Measurements from ENCODE around the gene TANK. TPM values are rescaled to one million over a fixed set of nuclear protein-coding genes. Genes with fewer than 3 reads are reported as not detected.

TANK gene
- total RNA-seq, 1 donor from 2014 or later, result 30.2 TPM

GRCh38 chr2:161207941-161208340 is 47.7 kb downstream of the TANK start:
- H3K4me1 Mint-ChIP-seq, result no peaks in the 10 kb centered on the region
- H3K4me3 Mint-ChIP-seq, result no peak overlapping the region
- TF ChIP-seq CTCF (conservative IDR thresholded peaks at IDR 0.05), result no peak
- no peak overlapping the region for H3K27ac Mint-ChIP-seq (ENCODE audit: unreplicated experiment)
- H3K9me3 Mint-ChIP-seq, result no peaks in the 10 kb centered on the region
- H3K36me3 Mint-ChIP-seq (ENCODE audit: low read depth), result peaks cover 2% of the 10 kb centered on the region
- no peaks in the 10 kb centered on the region for H3K27me3 Mint-ChIP-seq (ENCODE audit: low read depth)
- no peak for DNase-seq (ENCODE audit: low read depth, low spot score)

- no peak for DNase-seq (ENCODE audit: low read depth, low spot score)
- Mint-ChIP-seq H3K4me1 (no peaks in the 10 kb centered on the region), H3K27me3 (ENCODE audit: low read depth) (no peaks in the 10 kb centered on the region), H3K36me3 (ENCODE audit: low read depth) (peaks cover 2% of the 10 kb centered on the region), H3K27ac (ENCODE audit: unreplicated experiment) (peak overlapping the region; percentile 35), H3K9me3 (no peaks in the 10 kb centered on the region), H3K4me3 (no peak overlapping the region)
- TF ChIP-seq CTCF (conservative IDR thresholded peaks at IDR 0.05), result no peak
Measured at GRCh38 chr2:161208527-161209139, 48.4 kb downstream of the TANK start.

- Mint-ChIP-seq H3K9me3 (no peaks in the 10 kb centered on the region), H3K36me3 (ENCODE audit: low read depth) (peaks cover 2% of the 10 kb centered on the region), H3K4me3 (no peak overlapping the region), H3K4me1 (no peaks in the 10 kb centered on the region), H3K27ac (ENCODE audit: unreplicated experiment) (no peak overlapping the region), H3K27me3 (ENCODE audit: low read depth) (no peaks in the 10 kb centered on the region)
- TF ChIP-seq CTCF (conservative IDR thresholded peaks at IDR 0.05), result no peak
- no peak for DNase-seq (ENCODE audit: low read depth, low spot score)
Measured at GRCh38 chr2:161209902-161210301, 49.7 kb downstream of the TANK start.

GRCh38 chr2:161217597-161218185 is 57.5 kb downstream of the TANK start:
- Mint-ChIP-seq H3K27me3 (ENCODE audit: low read depth) (no peaks in the 10 kb centered on the region), H3K4me1 (no peaks in the 10 kb centered on the region), H3K4me3 (no peak overlapping the region), H3K9me3 (no peaks in the 10 kb centered on the region), H3K36me3 (ENCODE audit: low read depth) (no peaks in the 10 kb centered on the region), H3K27ac (ENCODE audit: unreplicated experiment) (no peak overlapping the region)
- no peak for DNase-seq (ENCODE audit: low read depth, low spot score)
- no peak for TF ChIP-seq CTCF (conservative IDR thresholded peaks at IDR 0.05)

GRCh38 chr2:161219211-161219610 is 59.0 kb downstream of the TANK start:
- Mint-ChIP-seq H3K27me3 (ENCODE audit: low read depth) (no peaks in the 10 kb centered on the region), H3K4me1 (no peaks in the 10 kb centered on the region), H3K4me3 (no peak overlapping the region), H3K36me3 (ENCODE audit: low read depth) (no peaks in the 10 kb centered on the region), H3K27ac (ENCODE audit: unreplicated experiment) (no peak overlapping the region), H3K9me3 (no peaks in the 10 kb centered on the region)
- no peak for TF ChIP-seq CTCF (conservative IDR thresholded peaks at IDR 0.05)
- no peak for DNase-seq (ENCODE audit: low read depth, low spot score)
